Spinal cord (tissue), 10 donors: ENCODE measurements around the gene TBC1D22A. TPM values are rescaled to one million over a fixed set of nuclear protein-coding genes. Genes with fewer than 3 reads are reported as not detected.

Experiments
- DNase-seq, 6 donors: peaks; one replicate each; pipeline versions ENCODE4 v3.0.0 to v3.0.0-alpha.2; 2013 to 2015; ENCODE audit warnings: low spot score in 6 of 6, low read depth in 4 of 6
- H3K27ac ChIP-seq: one replicate; pipeline ENCODE4 v1.5.1; 2013; ENCODE audit warnings: low read depth, low read length, control low read depth
- H3K27me3 ChIP-seq: one replicate; pipeline ENCODE4 v1.6.1; 2013; ENCODE audit warnings: low read length; ENCODE audit not compliant: control insufficient read depth, insufficient read depth
- H3K36me3 ChIP-seq: one replicate; pipeline ENCODE4 v1.6.1; 2013; ENCODE audit warnings: low read length; ENCODE audit not compliant: control insufficient read depth, insufficient read depth
- H3K4me1 ChIP-seq: one replicate; pipeline ENCODE4 v1.6.1; 2013; ENCODE audit warnings: low read length; ENCODE audit not compliant: control insufficient read depth, insufficient read depth
- H3K4me3 ChIP-seq: one replicate; pipeline ENCODE4 v1.5.1; 2013; ENCODE audit warnings: low read depth, low read length, control low read depth
- H3K9me3 ChIP-seq: one replicate; pipeline ENCODE4 v1.6.1; 2013; ENCODE audit warnings: low read length; ENCODE audit not compliant: control insufficient read depth, insufficient read depth
- WGBS: methylation state at CpG from one replicate; pipeline ENCODE4 v1.1.5; 2013; ENCODE audit warnings: missing lambda C conversion rate; ENCODE audit not compliant: insufficient coverage; 5-methylcytosine and 5-hydroxymethylcytosine counted together
- polyA plus RNA-seq, 2 donors: library from polyadenylated mRNA; unstranded; fragments of 120-200 nt; gene quantifications; one replicate each; pipeline ENCODE4 v1.2.1, GENCODE V29; 2013; ENCODE audit not compliant: insufficient read length in 2 of 2
- total RNA-seq, 2 donors: library from RNA; depleted of rRNA in 1 of 2; stranded (reverse); fragments of 120-200 nt in 1 of 2; fragments of >200 nt in 1 of 2; gene quantifications; one replicate each; pipeline versions ENCODE4 v1.2.3 to v1.2.4, GENCODE V29; 2013 to 2014
- donor health status: healthy.

Gene TBC1D22A
- total and polyA plus RNA-seq, 4 donors = 7.1 to 14.6 (median 10.8) TPM

- no peak for DNase-seq
- Histone ChIP-seq H3K9me3 (no peaks in the 10 kb centered on the region), H3K27ac (no peak overlapping the region), H3K27me3 (no peaks in the 10 kb centered on the region), H3K4me3 (no peak overlapping the region), H3K4me1 (peaks cover 4% of the 10 kb centered on the region), H3K36me3 (peaks cover 11% of the 10 kb centered on the region)
- no CpG with 5 or more reads among the region's 2 CpGs for WGBS
These were observed 380.1 kb downstream of the TBC1D22A start for GRCh38 chr22:47142427-47143046.

DNA sequence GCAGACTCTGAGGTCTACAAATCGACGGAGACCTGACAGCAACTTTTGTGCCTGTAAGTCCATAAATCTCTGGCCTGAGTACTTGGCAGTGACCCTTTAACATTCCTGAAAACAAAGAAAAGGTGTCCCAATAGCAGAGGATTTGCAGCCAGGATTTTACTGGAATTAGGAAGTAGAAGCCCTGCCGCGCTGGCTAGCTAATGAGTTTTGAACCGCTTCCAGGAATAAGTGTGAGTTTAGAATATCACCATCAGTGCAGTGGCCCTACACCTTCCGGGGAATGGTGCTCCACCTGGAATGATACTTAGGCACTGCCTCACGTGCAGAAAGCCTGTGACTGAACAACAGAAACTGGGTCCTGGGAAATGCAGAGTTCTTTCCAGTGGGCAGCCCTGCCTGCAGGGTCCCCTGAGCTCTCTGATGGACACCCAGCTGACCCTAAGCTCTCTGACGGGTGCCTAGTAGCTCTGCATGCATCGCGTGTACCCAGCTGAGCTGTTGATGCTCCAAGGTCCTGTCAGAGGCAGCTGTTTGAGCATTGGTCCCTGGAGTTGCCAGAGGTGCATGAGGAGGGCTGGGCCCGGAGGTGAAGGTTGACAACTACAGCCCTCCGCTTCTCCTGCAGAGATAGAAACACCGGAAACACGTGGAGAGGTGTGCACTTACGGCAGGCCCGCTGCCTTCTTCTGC, 380.9 kb downstream of the TBC1D22A start:
- no peak for DNase-seq
- H3K27me3 ChIP-seq = no peaks in the 10 kb centered on the region
- no peak overlapping the region for H3K27ac ChIP-seq
- H3K4me3 ChIP-seq = no peak overlapping the region
- no peaks in the 10 kb centered on the region for H3K9me3 ChIP-seq
- H3K4me1 ChIP-seq = peaks cover 5% of the 10 kb centered on the region
- 75% methylated on average over 16 of the region's 16 CpGs for WGBS
- peaks cover 12% of the 10 kb centered on the region for H3K36me3 ChIP-seq

- 94% methylated on average over 14 of the region's 24 CpGs for WGBS
- peaks cover 13% of the 10 kb centered on the region for H3K4me1 ChIP-seq
These were observed 381.8 kb downstream of the TBC1D22A start for GRCh38 chr22:47144076-47144765.

GRCh38 chr22:47144791-47145425, 382.5 kb downstream of the TBC1D22A start:
- H3K4me3 ChIP-seq = no peak overlapping the region
- no peak overlapping the region for H3K27ac ChIP-seq
- no peaks in the 10 kb centered on the region for H3K27me3 ChIP-seq
- no peaks in the 10 kb centered on the region for H3K9me3 ChIP-seq
- H3K4me1 ChIP-seq = peaks cover 18% of the 10 kb centered on the region
- peaks cover 5% of the 10 kb centered on the region for H3K36me3 ChIP-seq
- 96% methylated on average over 18 of the region's 21 CpGs for WGBS
- DNase-seq = no peak

More at GRCh38 chr22:47144076-47144765, 381.8 kb downstream of the TBC1D22A start:
- H3K36me3 ChIP-seq = peaks cover 8% of the 10 kb centered on the region
- H3K4me3 ChIP-seq = no peak overlapping the region
- H3K9me3 ChIP-seq = no peaks in the 10 kb centered on the region
- no peak overlapping the region for H3K27ac ChIP-seq
- H3K27me3 ChIP-seq = no peaks in the 10 kb centered on the region
- DNase-seq = no peak

- peaks cover 18% of the 10 kb centered on the region for H3K4me1 ChIP-seq
- peaks cover 14% of the 10 kb centered on the region for H3K36me3 ChIP-seq
- DNase-seq = no peak
- WGBS = 96% methylated on average over 16 of the region's 20 CpGs
- H3K27ac ChIP-seq = no peak overlapping the region
- H3K27me3 ChIP-seq = no peaks in the 10 kb centered on the region
- no peaks in the 10 kb centered on the region for H3K9me3 ChIP-seq
- no peak overlapping the region for H3K4me3 ChIP-seq
These were observed 383.4 kb downstream of the TBC1D22A start for GRCh38 chr22:47145883-47146282.

DNA sequence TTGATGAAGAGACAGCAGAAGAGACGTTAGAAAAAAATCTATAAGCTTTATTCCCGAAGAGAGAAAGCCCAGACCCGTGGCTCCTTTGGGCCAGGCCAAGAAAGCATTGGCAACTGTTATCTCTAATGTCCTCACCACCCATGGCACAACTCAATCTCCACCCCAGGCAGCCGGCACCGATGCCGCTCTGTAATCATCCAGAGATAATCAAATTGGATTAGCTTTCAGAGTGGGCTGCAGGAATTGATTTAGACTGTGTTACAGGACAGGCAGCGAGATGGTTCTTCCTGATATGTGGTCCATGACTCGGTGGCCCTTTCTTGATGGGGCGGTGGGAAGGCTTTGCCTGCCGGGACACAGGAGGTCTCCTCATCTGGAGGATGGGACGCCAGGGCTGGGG, 383.9 kb downstream of the TBC1D22A start:
- Histone ChIP-seq H3K4me3 (no peak overlapping the region), H3K4me1 (peaks cover 18% of the 10 kb centered on the region), H3K36me3 (peaks cover 15% of the 10 kb centered on the region), H3K27ac (no peak overlapping the region), H3K27me3 (no peaks in the 10 kb centered on the region), H3K9me3 (no peaks in the 10 kb centered on the region)
- WGBS = 93% methylated on average over 9 of the region's 11 CpGs
- DNase-seq = no peak

DNA sequence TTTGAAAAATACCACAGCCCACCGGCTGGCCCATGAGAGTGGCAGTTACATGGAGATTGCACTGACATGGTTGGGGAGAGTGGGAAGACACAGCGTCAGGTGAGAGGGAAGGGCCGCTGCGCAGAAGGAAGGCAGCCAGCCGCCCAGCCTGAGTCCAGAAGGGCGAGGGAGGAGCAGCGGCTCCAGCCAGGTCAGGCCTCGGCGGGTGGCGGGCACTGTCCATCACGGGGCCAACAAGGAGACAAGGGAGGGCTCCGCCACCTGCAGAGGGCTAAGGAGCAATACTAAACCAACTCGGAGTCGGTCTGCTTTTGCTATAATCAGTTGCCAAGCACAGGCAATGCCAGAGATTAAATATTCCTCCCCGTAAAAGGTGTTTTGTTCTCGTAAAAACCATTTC, 384.5 kb downstream of the TBC1D22A start:
- Histone ChIP-seq H3K27me3 (no peaks in the 10 kb centered on the region), H3K4me3 (no peak overlapping the region), H3K4me1 (peaks cover 18% of the 10 kb centered on the region), H3K9me3 (no peaks in the 10 kb centered on the region), H3K36me3 (peaks cover 19% of the 10 kb centered on the region), H3K27ac (no peak overlapping the region)
- 89% methylated on average over 15 of the region's 16 CpGs for WGBS
- no peak for DNase-seq

GRCh38 chr22:47147572-47147971, 385.1 kb downstream of the TBC1D22A start:
- Histone ChIP-seq H3K27ac (no peak overlapping the region), H3K4me1 (peaks cover 18% of the 10 kb centered on the region), H3K9me3 (no peaks in the 10 kb centered on the region), H3K4me3 (no peak overlapping the region), H3K36me3 (peaks cover 22% of the 10 kb centered on the region), H3K27me3 (no peaks in the 10 kb centered on the region)
- DNase-seq = no peak
- WGBS = 89% methylated on average over 9 of the region's 13 CpGs

DNA sequence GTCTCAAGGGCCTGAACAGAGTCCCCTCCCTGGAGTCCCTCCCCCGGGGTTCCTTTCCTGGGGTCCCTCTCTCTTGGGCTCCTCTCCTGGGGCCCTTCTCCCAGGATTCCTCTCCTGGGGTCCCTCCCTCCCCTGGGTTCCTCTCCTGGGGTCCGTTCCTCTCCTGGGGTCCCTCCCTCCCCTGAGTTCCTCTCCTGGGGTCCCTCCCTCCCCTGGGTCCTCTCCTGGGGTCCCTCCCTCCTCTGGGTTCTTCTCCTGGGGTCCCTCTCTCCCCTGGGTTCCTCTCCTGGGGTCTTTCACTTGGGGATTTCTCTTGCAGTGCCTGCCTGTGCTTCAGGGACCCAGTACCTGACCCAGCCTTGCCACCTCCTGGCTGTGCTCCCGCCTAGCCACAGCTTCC, 386.1 kb downstream of the TBC1D22A start:
- Histone ChIP-seq H3K27ac (no peak overlapping the region), H3K36me3 (peaks cover 22% of the 10 kb centered on the region), H3K9me3 (no peaks in the 10 kb centered on the region), H3K4me1 (peaks cover 17% of the 10 kb centered on the region), H3K27me3 (no peaks in the 10 kb centered on the region), H3K4me3 (no peak overlapping the region)
- DNase-seq = no peak
- WGBS = 87% methylated on average over 3 of the region's 3 CpGs
